SK-N-SH (cell line): Measurements from ENCODE around the gene KRTAP10-5. TPM values are rescaled to one million over a fixed set of nuclear protein-coding genes. Genes with fewer than 3 reads are reported as not detected.

Experiments
- CTCF ChIA-PET: fragments of 300-600, 350-600 bp; formaldehyde crosslinking; extraction: SDS; loops from one replicate; lab custom pipeline; 2021; lab: Yijun Ruan, JAX
- POLR2A ChIA-PET: fragments of 350-600 bp; sonication (Branson Sonifier 250); formaldehyde crosslinking; extraction: SDS; loops from one replicate; lab custom pipeline; 2020; ENCODE audit warnings: antibody characterized with exemption, inconsistent platforms; lab: Yijun Ruan, JAX
- DNase-seq: peaks from one replicate; pipeline ENCODE4 v3.0.0; 2012
- H2AFZ ChIP-seq: fragments of 200-600 bp; sonication (generic); 2 replicates; pipeline ENCODE4 v1.8.1; 2016; ENCODE audit warnings: antibody characterized with exemption, mild to moderate bottlenecking, low read depth
- H3F3A ChIP-seq: fragments of 200-600 bp; sonication (generic); replicated peaks from 2 replicates; pipeline ENCODE3; 2016; ENCODE audit warnings: antibody characterized with exemption, mild to moderate bottlenecking; ENCODE audit not compliant: insufficient read depth
- H3K27ac ChIP-seq, 2 experiments: fragments of 200-500 bp in 1 of 2; fragments of 200-600 bp in 1 of 2; sonication (Bioruptor generic) in 1 of 2; sonication (generic), shearing (Covaris generic) in 1 of 2; 2 replicates each; pipeline versions ENCODE4 v1.5.1 to v1.6.1; 2014 to 2016; ENCODE audit warnings: low read depth in 2 of 2, inconsistent platforms in 1 of 2, low read length in 1 of 2, mild to moderate bottlenecking in 1 of 2, mixed read lengths in 1 of 2
- H3K27me3 ChIP-seq: fragments of 200-600 bp; sonication (generic), shearing (Covaris generic); 2 replicates; pipeline ENCODE4 v1.6.1; 2016; ENCODE audit warnings: mixed run types; ENCODE audit not compliant: insufficient read depth
- H3K36me3 ChIP-seq, 2 experiments: fragments of 200-500 bp in 1 of 2; fragments of 200-600 bp in 1 of 2; sonication (Bioruptor generic) in 1 of 2; sonication (generic) in 1 of 2; replicated peaks in 1 of 2; 2 replicates each; pipeline versions ENCODE3 to v1.5.1; 2014 to 2016; ENCODE audit warnings: low read length in 1 of 2, mild to moderate bottlenecking in 1 of 2; ENCODE audit not compliant: insufficient read depth in 2 of 2, control insufficient read depth in 1 of 2
- H3K4me1 ChIP-seq, 2 experiments: fragments of 200-500 bp in 1 of 2; fragments of 200-600 bp in 1 of 2; sonication (Bioruptor generic) in 1 of 2; sonication (generic), shearing (Covaris generic) in 1 of 2; 2 replicates each; pipeline versions ENCODE4 v1.5.1 to v1.6.1; 2014 to 2016; ENCODE audit warnings: low read depth in 1 of 2, low read length in 1 of 2, mixed run types in 1 of 2; ENCODE audit not compliant: insufficient read depth in 2 of 2, control insufficient read depth in 1 of 2
- H3K4me2 ChIP-seq: fragments of 200-600 bp; sonication (generic), shearing (Covaris generic); 2 replicates; pipeline ENCODE4 v1.6.1; 2017; ENCODE audit warnings: mixed run types
- H3K4me3 ChIP-seq, 2 experiments: fragments of 200-500 bp in 1 of 2; fragments of 200-600 bp in 1 of 2; sonication (Bioruptor generic) in 1 of 2; sonication (generic), shearing (Covaris generic) in 1 of 2; 2 replicates each; pipeline versions ENCODE4 v1.5.1 to v1.8.1; 2014 to 2016; ENCODE audit warnings: low read depth in 2 of 2, inconsistent platforms in 1 of 2, low read length in 1 of 2, mild to moderate bottlenecking in 1 of 2, mixed read lengths in 1 of 2, moderate library complexity in 1 of 2
- H3K79me2 ChIP-seq: fragments of 200-600 bp; sonication (generic); 2 replicates; pipeline ENCODE4 v1.8.1; 2017; ENCODE audit warnings: mild to moderate bottlenecking; ENCODE audit not compliant: insufficient read depth
- H3K9ac ChIP-seq: fragments of 200-600 bp; sonication (generic); 2 replicates; pipeline ENCODE4 v1.6.1; 2017; ENCODE audit warnings: mixed run types
- H3K9me2 ChIP-seq: fragments of 200-600 bp; sonication (generic); 2 replicates; pipeline ENCODE4 v1.6.1; 2017; ENCODE audit warnings: mixed run types
- H3K9me3 ChIP-seq: fragments of 200-600 bp; sonication (generic); 2 replicates; pipeline ENCODE4 v1.6.1; 2017; ENCODE audit warnings: mixed run types, mild to moderate bottlenecking, moderate library complexity
- H4K20me1 ChIP-seq: fragments of 200-600 bp; sonication (generic); 2 replicates; pipeline ENCODE4 v1.6.1; 2017; ENCODE audit warnings: mild to moderate bottlenecking, mixed run types; ENCODE audit not compliant: insufficient read depth
- ELF1 ChIP-seq: IDR thresholded peaks from 2 replicates; pipeline ENCODE4 v1.4.0; 2012
- EP300 ChIP-seq, 2 experiments: IDR thresholded peaks; 2 replicates each; pipeline versions ENCODE4 v1.4.0 to v1.6.1; 2012; ENCODE audit warnings: borderline replicate concordance in 1 of 2, low read depth in 1 of 2, low read length in 1 of 2
- EZH2phosphoT487 ChIP-seq: fragments of 200-600 bp; sonication (generic); IDR thresholded peaks from 2 replicates; pipeline ENCODE4 v1.6.1; 2017; ENCODE audit warnings: low read depth, mixed run types, mild to moderate bottlenecking, antibody characterized with exemption, moderate library complexity, borderline replicate concordance
- FOXJ3 ChIP-seq: sonication (generic); formaldehyde crosslinking; IDR thresholded peaks from 2 replicates; pipeline ENCODE4 v1.5.1; 2020; ENCODE audit warnings: mild to moderate bottlenecking, missing genetic modification reagents
- FOXM1 ChIP-seq: IDR thresholded peaks from 2 replicates; pipeline ENCODE4 v1.4.0; 2012; ENCODE audit warnings: low read depth, mild to moderate bottlenecking
- GABPA ChIP-seq: IDR thresholded peaks from 2 replicates; pipeline ENCODE4 v1.4.0; 2012; ENCODE audit warnings: low read depth, mild to moderate bottlenecking
- JUND ChIP-seq: IDR thresholded peaks from 2 replicates; pipeline ENCODE4 v1.4.0; 2012
- MEF2A ChIP-seq: IDR thresholded peaks from 2 replicates; pipeline ENCODE4 v1.4.0; 2012; ENCODE audit warnings: low read depth, borderline replicate concordance
- NFIC ChIP-seq: IDR thresholded peaks from 2 replicates; pipeline ENCODE4 v1.4.0; 2012; ENCODE audit warnings: borderline replicate concordance
- NRF1 ChIP-seq: IDR thresholded peaks from 2 replicates; pipeline ENCODE4 v1.6.1; 2012; ENCODE audit warnings: low read depth, mild to moderate bottlenecking, low read length
- POLR2AphosphoS5 ChIP-seq: IDR thresholded peaks from 2 replicates; pipeline ENCODE4 v1.6.1; 2012; ENCODE audit warnings: low read depth, low read length
- RXRA ChIP-seq: IDR thresholded peaks from 2 replicates; pipeline ENCODE4 v1.4.0; 2012; ENCODE audit warnings: low read depth, mild to moderate bottlenecking, borderline replicate concordance
- SIN3A ChIP-seq: IDR thresholded peaks from 2 replicates; pipeline ENCODE4 v1.6.1; 2012; ENCODE audit warnings: low read depth, mild to moderate bottlenecking, low read length, moderate library complexity, borderline replicate concordance
- TCF12 ChIP-seq: IDR thresholded peaks from 2 replicates; pipeline ENCODE4 v1.4.0; 2012
- YY1 ChIP-seq: IDR thresholded peaks from 2 replicates; pipeline ENCODE4 v1.4.0; 2012; ENCODE audit warnings: low read depth, mild to moderate bottlenecking
- WGBS: methylation state at CpG from one replicate; pipeline ENCODE4 v1.1.6; 2017; ENCODE audit warnings: low lambda C conversion rate; 5-methylcytosine and 5-hydroxymethylcytosine counted together
- polyA plus RNA-seq, 3 experiments: library from polyadenylated mRNA; depleted of rRNA; stranded (reverse); fragments of >200 nt; gene quantifications; 2 replicates each; pipeline ENCODE4 v1.2.3, GENCODE V29; 2012
- TF ChIP-seq, protein P1 (sequence below): fragments of 150-350 bp; IDR thresholded peaks from 2 replicates; pipeline ENCODE4 v1.6.1; 2017; ENCODE audit warnings: antibody characterized with exemption, low read length, low read depth, borderline replicate concordance
- TF ChIP-seq, protein P2 (sequence below): IDR thresholded peaks from 2 replicates; pipeline ENCODE4 v1.6.1; 2012; ENCODE audit warnings: mild to moderate bottlenecking, low read depth, low read length, moderate library complexity
- TF ChIP-seq, protein P3 (sequence below): IDR thresholded peaks from 2 replicates; pipeline ENCODE4 v1.4.0; 2012; ENCODE audit warnings: low read depth, borderline replicate concordance
- TF ChIP-seq, protein P4 (sequence below): fragments of 200-600 bp; sonication (generic); IDR thresholded peaks from 2 replicates; pipeline ENCODE4 v1.6.1; 2017; ENCODE audit warnings: antibody characterized with exemption, mild to moderate bottlenecking, moderate library complexity
- TF ChIP-seq, protein P5 (sequence below): IDR thresholded peaks from 2 replicates; pipeline ENCODE4; 2012

KRTAP10-5 gene
- polyA plus RNA-seq, 1 of the 3 experiments (the other 2 are of a cell fraction): not detected

DNA sequence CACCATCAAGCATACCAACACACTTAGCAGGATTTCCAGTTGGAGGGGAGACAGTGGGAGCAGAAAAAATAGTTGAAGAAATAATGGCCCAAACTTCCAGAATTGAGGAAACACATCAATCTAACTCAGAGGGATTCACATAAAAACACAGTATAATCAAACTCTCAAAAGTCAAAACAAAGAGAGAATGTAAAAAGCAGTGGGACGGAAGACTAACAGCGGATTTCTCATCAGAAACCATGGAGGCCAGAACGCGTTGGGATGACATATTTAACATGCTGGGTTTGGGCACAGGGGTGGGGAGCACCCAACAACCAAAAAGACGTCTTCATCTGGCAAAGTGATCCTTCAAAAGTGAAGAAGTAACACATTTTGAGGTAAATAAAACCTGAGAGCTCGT, 39.5 kb upstream of the KRTAP10-5 start:
- H3K9me3 ChIP-seq: peaks cover 18% of the 10 kb centered on the region
- no peaks in the 10 kb centered on the region for H4K20me1 ChIP-seq
- no peaks in the 10 kb centered on the region for H3F3A ChIP-seq
- no peak for TF ChIP-seq FOXJ3 (CRISPR knock-in tag)
- 10% methylated on average over 6 of the region's 6 CpGs for WGBS
- H3K79me2 ChIP-seq: no peaks in the 10 kb centered on the region
- no peak overlapping the region for H2AFZ ChIP-seq
- no peak overlapping the region for H3K27ac ChIP-seq
- H3K9me2 ChIP-seq: no peaks in the 10 kb centered on the region
- H3K27me3 ChIP-seq: peaks cover 24% of the 10 kb centered on the region
- CTCF ChIA-PET: interaction anchor here (0.7 to 2.8 kb wide), 2 partner anchors 8 to 173 kb away, joined by 3 to 11 read pairs; partner anchors contain the start of gene KRTAP10-8
- POLR2A ChIA-PET: no interaction called here
- H3K4me3 ChIP-seq: no peak overlapping the region
- H3K9ac ChIP-seq: no peak overlapping the region
- no peaks in the 10 kb centered on the region for H3K4me1 ChIP-seq
- H3K4me2 ChIP-seq: no peak overlapping the region
- DNase-seq: no peak
- peaks cover 0 to 3% of the 10 kb centered on the region in 2 experiments for H3K36me3 ChIP-seq

DNA sequence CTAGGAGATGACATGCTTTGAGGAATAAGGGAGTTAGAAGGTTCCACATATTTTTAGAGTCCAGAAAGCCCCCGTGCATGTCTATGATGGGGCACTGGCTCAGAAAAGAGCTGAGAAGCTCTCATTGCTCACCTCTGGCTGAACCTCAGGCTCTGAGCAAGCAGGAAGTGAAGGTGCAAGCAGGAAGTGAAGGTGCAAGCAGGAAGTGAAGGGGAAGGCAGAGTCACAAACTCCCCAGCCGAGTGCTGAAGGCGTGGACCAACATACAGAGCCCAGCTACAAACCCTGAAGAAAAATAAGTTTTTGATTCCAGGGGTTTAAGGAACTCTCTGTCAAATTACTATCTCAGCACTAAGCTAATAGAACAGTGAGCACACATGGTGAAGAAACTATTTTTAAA, 38.5 kb upstream of the KRTAP10-5 start:
- CTCF ChIA-PET: interaction anchor here (2.8 kb wide), 1 partner anchor 174 kb away, joined by 11 read pairs; no protein-coding TSS in a partner anchor
- Histone ChIP-seq H3K9me2 (no peaks in the 10 kb centered on the region), H3K4me3 (no peak overlapping the region), H3K36me3 (peaks cover 0 to 3% of the 10 kb centered on the region in 2 experiments), H3K9ac (no peak overlapping the region), H4K20me1 (no peaks in the 10 kb centered on the region), H3K4me2 (no peak overlapping the region), H3F3A (no peaks in the 10 kb centered on the region), H3K27me3 (peaks cover 34% of the 10 kb centered on the region), H2AFZ (no peak overlapping the region), H3K9me3 (peaks cover 14% of the 10 kb centered on the region), H3K79me2 (no peaks in the 10 kb centered on the region), H3K27ac (no peak overlapping the region), H3K4me1 (no peaks in the 10 kb centered on the region)
- no peak for DNase-seq
- WGBS: 3% methylated on average over 3 of the region's 3 CpGs
- POLR2A ChIA-PET: no interaction called here
- no peak for TF ChIP-seq FOXM1
- no peak for TF ChIP-seq YY1
- TF ChIP-seq, protein P1, sequence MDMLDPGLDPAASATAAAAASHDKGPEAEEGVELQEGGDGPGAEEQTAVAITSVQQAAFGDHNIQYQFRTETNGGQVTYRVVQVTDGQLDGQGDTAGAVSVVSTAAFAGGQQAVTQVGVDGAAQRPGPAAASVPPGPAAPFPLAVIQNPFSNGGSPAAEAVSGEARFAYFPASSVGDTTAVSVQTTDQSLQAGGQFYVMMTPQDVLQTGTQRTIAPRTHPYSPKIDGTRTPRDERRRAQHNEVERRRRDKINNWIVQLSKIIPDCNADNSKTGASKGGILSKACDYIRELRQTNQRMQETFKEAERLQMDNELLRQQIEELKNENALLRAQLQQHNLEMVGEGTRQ: no peak
- TF ChIP-seq, protein P2, sequence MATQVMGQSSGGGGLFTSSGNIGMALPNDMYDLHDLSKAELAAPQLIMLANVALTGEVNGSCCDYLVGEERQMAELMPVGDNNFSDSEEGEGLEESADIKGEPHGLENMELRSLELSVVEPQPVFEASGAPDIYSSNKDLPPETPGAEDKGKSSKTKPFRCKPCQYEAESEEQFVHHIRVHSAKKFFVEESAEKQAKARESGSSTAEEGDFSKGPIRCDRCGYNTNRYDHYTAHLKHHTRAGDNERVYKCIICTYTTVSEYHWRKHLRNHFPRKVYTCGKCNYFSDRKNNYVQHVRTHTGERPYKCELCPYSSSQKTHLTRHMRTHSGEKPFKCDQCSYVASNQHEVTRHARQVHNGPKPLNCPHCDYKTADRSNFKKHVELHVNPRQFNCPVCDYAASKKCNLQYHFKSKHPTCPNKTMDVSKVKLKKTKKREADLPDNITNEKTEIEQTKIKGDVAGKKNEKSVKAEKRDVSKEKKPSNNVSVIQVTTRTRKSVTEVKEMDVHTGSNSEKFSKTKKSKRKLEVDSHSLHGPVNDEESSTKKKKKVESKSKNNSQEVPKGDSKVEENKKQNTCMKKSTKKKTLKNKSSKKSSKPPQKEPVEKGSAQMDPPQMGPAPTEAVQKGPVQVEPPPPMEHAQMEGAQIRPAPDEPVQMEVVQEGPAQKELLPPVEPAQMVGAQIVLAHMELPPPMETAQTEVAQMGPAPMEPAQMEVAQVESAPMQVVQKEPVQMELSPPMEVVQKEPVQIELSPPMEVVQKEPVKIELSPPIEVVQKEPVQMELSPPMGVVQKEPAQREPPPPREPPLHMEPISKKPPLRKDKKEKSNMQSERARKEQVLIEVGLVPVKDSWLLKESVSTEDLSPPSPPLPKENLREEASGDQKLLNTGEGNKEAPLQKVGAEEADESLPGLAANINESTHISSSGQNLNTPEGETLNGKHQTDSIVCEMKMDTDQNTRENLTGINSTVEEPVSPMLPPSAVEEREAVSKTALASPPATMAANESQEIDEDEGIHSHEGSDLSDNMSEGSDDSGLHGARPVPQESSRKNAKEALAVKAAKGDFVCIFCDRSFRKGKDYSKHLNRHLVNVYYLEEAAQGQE: no peak
- no peak for TF ChIP-seq JUND
- no peak for TF ChIP-seq NRF1
- no peak for TF ChIP-seq EZH2phosphoT487
- no peak for TF ChIP-seq POLR2AphosphoS5
- TF ChIP-seq GABPA: no peak
- TF ChIP-seq, protein P3, sequence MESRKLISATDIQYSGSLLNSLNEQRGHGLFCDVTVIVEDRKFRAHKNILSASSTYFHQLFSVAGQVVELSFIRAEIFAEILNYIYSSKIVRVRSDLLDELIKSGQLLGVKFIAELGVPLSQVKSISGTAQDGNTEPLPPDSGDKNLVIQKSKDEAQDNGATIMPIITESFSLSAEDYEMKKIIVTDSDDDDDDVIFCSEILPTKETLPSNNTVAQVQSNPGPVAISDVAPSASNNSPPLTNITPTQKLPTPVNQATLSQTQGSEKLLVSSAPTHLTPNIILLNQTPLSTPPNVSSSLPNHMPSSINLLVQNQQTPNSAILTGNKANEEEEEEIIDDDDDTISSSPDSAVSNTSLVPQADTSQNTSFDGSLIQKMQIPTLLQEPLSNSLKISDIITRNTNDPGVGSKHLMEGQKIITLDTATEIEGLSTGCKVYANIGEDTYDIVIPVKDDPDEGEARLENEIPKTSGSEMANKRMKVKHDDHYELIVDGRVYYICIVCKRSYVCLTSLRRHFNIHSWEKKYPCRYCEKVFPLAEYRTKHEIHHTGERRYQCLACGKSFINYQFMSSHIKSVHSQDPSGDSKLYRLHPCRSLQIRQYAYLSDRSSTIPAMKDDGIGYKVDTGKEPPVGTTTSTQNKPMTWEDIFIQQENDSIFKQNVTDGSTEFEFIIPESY: no peak
- TF ChIP-seq SIN3A: no peak
- no peak for TF ChIP-seq RXRA
- TF ChIP-seq NFIC: no peak
- TF ChIP-seq, protein P4, sequence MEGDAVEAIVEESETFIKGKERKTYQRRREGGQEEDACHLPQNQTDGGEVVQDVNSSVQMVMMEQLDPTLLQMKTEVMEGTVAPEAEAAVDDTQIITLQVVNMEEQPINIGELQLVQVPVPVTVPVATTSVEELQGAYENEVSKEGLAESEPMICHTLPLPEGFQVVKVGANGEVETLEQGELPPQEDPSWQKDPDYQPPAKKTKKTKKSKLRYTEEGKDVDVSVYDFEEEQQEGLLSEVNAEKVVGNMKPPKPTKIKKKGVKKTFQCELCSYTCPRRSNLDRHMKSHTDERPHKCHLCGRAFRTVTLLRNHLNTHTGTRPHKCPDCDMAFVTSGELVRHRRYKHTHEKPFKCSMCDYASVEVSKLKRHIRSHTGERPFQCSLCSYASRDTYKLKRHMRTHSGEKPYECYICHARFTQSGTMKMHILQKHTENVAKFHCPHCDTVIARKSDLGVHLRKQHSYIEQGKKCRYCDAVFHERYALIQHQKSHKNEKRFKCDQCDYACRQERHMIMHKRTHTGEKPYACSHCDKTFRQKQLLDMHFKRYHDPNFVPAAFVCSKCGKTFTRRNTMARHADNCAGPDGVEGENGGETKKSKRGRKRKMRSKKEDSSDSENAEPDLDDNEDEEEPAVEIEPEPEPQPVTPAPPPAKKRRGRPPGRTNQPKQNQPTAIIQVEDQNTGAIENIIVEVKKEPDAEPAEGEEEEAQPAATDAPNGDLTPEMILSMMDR: no peak
- no peak for TF ChIP-seq ELF1
- TF ChIP-seq TCF12: no peak
- no peak for TF ChIP-seq MEF2A
- TF ChIP-seq, protein P5, sequence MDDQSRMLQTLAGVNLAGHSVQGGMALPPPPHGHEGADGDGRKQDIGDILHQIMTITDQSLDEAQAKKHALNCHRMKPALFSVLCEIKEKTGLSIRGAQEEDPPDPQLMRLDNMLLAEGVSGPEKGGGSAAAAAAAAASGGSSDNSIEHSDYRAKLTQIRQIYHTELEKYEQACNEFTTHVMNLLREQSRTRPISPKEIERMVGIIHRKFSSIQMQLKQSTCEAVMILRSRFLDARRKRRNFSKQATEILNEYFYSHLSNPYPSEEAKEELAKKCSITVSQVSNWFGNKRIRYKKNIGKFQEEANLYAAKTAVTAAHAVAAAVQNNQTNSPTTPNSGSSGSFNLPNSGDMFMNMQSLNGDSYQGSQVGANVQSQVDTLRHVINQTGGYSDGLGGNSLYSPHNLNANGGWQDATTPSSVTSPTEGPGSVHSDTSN: no peak
- no peak for TF ChIP-seq EP300 (IDR thresholded peaks at IDR 0.05; ENCODE audit: borderline replicate concordance in 1 of 2, low read depth in 1 of 2, low read length in 1 of 2)
